IPS-11a (cell line): Measurements from ENCODE around the gene COLEC12.
"Not testable (repeated sequence)": the region's sequence is repeated elsewhere in the genome, so short reads cannot be mapped to it uniquely, and the experiment has no call there.

Experiments
- H3K4me3 ChIP-seq: one replicate; pipeline ENCODE4 v1.5.1; 2013; ENCODE audit warnings: low read depth, low read length, control low read depth

COLEC12 gene

GRCh38 chr18:295756-296490, 204.6 kb downstream of the COLEC12 start:
- no peak overlapping the region for H3K4me3 ChIP-seq

DNA sequence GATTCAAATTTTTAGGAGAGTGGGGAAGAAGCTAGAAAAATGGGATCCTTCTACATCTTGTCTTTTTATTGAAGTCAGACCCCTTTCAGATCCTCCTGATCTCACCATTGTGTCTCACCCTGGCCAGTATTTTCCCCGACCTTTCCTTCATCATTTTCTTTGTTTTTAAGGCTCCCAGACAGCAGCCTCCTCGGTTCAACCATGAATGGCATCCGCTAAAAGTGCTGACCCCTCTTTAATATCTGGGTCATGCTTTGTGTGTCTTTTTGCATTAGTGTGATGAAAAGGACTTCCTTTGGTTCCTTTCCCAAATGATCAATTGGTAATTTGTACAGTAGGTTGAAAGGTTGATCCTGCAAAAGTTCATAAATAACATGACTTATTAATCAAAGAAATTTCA, 205.9 kb downstream of the COLEC12 start:
- H3K4me3 ChIP-seq: no peak overlapping the region

DNA sequence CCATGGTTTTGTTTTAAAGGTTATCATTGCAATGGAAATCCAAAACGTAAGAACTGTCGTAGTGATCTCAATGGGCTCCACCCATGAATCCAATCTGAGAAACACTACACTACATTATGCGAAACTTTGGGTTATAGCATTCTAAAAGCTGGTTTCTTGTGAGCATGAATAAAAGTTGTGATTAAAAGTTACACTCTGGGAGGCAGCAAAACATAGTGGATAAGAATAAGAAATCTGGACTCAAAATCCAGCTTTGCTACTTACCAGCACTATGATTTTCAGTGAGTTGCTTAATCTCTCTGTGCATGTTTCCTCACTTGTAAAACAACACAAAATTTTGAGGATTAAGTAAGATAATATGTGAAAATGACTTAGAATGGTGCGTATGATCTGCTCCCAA, 207.0 kb downstream of the COLEC12 start:
- H3K4me3 ChIP-seq: no peak overlapping the region

- no peak overlapping the region for H3K4me3 ChIP-seq
These were observed 208.2 kb downstream of the COLEC12 start for GRCh38 chr18:292271-292670.

- not testable (repeated sequence) for H3K4me3 ChIP-seq
These were observed 210.5 kb downstream of the COLEC12 start for GRCh38 chr18:289970-290369.

DNA sequence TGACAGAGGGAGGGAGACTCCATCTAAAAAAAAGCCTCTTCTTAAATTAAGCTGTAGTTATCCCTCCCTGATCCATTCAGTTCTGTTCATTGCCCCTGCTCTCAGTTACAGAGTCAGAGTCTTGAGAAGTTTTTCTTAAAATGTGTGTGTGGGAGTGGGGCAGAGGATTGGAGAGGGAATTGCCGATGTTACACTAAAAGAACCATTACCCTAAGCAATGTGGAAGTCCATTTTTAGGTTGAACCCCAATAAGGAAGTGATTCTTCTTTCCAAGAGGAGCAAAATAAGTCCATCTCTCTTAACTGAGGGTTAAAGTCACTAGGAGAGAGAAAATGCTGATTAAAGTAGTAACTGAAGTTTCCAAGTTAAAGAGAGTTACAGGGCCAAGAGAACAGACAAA, 211.5 kb downstream of the COLEC12 start:
- H3K4me3 ChIP-seq: no peak overlapping the region

GRCh38 chr18:286515-287310, 213.8 kb downstream of the COLEC12 start:
- no peak overlapping the region for H3K4me3 ChIP-seq

DNA sequence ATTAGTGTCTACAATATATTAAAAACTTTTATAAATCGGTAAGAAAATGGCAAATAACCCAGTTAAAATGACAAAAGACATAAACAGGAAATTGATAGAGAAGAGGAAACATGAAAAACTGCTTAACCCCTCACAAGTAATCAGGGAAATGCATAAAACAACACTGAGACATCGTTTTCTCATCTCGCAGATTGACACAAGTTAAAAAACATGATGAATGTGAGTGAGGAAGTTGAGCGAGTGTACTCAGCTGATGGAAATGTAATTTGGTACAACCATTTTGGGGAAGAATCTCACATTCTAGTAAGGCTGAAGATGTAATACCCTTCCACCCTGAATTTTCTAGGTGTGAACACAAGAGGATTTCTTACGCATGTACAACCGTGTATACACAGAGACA, 214.7 kb downstream of the COLEC12 start:
- no peak overlapping the region for H3K4me3 ChIP-seq

- no peak overlapping the region for H3K4me3 ChIP-seq
These were observed 225.0 kb downstream of the COLEC12 start for GRCh38 chr18:275486-275885.

DNA sequence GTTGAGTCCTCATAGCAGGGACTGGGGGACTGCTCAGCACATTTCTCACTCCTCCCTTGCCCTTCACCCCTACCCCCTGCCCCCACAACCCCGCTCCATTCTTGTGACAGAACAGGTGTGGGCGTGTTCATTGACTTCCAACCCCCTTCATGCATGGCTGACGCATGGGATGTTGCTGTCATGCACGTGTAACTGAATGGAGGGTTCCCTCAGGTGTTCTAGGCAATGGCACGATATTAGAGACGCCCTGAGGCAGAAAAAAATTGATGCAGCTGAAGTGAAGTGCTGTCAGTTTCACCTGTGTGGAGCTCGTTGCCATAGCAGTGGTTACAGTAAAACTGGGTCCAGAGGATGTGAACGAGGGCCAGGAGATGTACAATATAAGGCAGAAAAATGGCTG, 226.2 kb downstream of the COLEC12 start:
- H3K4me3 ChIP-seq: no peak overlapping the region

GRCh38 chr18:273525-273924, 227.0 kb downstream of the COLEC12 start:
- no peak overlapping the region for H3K4me3 ChIP-seq

DNA sequence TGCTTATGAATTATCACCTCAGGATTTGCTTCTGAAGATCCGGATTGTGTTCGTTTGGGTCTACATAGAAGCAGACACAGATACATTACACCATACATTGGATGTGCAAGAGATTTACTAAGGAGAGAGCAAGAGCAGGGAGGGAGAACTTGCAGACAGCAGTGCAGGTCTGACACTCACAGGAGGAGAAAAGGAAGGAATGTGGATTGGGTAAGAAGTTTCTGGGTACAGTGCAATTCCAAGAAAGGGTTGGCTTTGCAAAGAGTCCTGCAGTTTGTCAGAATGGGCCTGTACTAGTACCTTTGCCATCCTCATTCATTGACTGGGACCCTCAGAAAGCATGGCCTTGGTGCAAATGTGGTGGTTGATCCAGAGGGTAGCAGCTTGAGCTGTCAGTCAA, 227.9 kb downstream of the COLEC12 start:
- no peak overlapping the region for H3K4me3 ChIP-seq

DNA sequence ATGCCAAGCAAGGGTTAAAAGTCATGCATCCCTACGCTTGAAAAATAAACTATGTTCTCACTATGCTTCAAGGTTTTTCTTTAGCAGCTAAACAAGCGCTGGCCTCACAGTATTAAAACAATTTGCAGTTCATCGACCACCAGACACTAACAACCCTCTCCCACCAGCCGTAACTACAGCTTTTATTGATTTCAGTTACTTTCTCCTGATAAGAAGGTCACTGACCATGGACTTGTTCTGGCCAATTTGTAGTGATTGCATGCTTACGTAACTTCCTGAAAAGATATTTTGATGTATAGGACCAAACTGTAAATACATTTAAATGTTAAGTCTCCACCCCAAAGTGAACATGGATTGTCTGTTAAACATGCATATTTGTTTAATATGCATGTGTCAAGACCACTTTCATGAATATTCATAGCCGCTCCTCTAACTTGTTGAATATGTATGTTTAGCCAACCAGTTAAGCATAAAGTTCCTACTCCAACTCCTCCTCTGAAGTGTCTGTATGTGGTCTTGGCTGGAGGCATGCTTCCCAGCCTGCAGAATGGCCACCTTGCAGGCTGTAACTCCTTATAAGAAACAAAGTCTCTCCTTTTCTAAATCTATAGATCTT, 230.9 kb downstream of the COLEC12 start:
- H3K4me3 ChIP-seq: no peak overlapping the region

DNA sequence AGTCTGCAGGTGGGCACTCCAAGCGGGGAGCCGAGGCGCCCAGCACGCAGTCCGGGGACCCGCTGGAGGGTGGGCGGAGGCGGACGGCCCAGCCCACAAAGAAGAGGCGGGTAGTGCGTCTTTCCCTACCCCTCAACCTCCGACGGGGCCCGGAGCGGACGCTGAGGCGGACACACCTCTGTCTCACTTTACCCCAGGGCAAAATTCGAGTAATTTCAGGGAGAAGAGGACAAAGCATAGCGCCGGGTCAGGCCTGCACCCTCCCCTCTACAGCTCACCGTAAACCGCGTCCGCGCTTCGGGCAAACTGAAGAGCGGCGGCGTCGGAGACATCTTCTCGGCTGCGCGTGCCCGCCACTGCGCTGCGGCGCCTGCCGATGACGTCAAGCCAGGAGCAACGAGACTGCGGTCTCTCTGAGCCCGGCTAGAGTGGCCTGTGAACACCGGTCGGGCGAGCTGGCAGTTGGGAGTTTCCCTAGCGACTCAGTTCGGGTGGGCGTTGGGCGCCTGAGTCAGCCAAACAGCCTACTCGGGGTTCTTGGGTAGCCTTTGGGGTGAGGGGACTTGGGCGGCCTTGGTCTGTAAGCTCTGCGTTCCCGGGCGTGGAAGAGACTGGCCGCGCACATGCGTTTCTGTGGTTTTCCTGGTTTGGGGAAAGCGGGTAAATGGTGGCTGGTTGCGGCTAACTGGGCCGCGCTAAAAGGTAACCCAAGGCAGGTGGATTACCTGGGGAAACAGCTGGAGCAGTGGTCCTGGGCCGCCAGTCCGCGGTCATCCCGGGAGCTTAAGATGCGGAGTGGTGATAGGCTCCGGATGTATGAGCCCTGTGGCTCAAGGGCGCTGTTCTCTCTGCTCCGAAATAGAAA, 232.6 kb downstream of the COLEC12 start, which contains the start of gene THOC1:
TSS of gene THOC1 (minus strand) at position 360 of the 865 bp plus-strand sequence. CDS start at position 332, 28 bp downstream.
- H3K4me3 ChIP-seq: peak within 1 kb of the TSS; percentile 92

- peak overlapping the region; percentile 92 for H3K4me3 ChIP-seq
These were observed 233.2 kb downstream of the COLEC12 start for GRCh38 chr18:267380-267687.
